22Rv1 (cell line): ENCODE measurements around the gene LMAN2L.
A peak's percentile ranks its signal among the peaks of the same experiment; 100 is the strongest.

ENCODE experiments used
- ZFX ChIP-seq: fragments of 450-650 bp; IDR thresholded peaks from 2 replicates; pipeline ENCODE4 v1.6.1; 2017; ENCODE audit warnings: antibody characterized with exemption, borderline replicate concordance
- TF ChIP-seq, protein P1 (sequence below): fragments of 450-650 bp; IDR thresholded peaks from 2 replicates; pipeline ENCODE4 v1.5.1; 2017; ENCODE audit warnings: mild to moderate bottlenecking

DNA sequence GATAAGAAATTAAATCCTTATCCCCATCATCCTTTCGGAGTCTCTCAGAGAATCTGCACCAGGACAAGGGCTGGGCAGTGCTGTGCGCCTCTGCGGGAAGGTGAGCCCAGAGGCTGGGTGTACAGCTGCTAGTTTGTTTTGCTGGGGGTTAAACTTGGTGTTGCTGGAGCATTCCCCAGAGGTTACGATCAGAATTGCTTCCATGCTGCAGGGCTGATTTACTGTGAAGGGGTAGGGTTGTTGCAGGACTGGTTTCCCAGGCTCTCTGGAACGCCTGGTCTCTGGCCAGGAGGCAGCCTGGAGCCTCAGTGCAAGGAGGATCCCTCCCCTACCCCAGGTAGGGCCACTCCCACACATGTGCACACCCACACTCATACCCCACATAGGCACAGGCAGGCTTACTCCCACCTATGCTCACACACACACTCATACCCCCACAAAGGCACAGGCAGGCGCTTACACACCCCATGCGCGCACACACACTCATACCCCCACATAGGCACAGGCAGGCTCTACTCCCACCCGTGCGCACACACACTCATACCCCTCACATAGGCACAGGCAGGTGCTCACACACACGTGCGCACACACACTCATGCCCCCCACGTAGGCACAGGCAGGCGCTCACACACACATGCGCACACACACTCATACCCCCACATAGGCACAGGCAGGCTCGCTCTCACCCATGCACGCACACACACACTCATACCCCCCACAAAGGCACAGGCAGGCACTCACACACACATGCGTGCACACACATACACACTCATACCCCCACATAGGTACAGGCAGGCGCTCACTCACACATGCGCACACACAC lies 32.1 kb upstream of the LMAN2L start:
- TF ChIP-seq, protein P1, sequence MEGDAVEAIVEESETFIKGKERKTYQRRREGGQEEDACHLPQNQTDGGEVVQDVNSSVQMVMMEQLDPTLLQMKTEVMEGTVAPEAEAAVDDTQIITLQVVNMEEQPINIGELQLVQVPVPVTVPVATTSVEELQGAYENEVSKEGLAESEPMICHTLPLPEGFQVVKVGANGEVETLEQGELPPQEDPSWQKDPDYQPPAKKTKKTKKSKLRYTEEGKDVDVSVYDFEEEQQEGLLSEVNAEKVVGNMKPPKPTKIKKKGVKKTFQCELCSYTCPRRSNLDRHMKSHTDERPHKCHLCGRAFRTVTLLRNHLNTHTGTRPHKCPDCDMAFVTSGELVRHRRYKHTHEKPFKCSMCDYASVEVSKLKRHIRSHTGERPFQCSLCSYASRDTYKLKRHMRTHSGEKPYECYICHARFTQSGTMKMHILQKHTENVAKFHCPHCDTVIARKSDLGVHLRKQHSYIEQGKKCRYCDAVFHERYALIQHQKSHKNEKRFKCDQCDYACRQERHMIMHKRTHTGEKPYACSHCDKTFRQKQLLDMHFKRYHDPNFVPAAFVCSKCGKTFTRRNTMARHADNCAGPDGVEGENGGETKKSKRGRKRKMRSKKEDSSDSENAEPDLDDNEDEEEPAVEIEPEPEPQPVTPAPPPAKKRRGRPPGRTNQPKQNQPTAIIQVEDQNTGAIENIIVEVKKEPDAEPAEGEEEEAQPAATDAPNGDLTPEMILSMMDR: 0 out of 2 replicates have a peak, but pooled peaks have one; percentile 14
- no peak for TF ChIP-seq ZFX
